GM19025 (cell line): ENCODE results near the gene LENG9.
"Not testable (repeated sequence)": the region's sequence is repeated elsewhere in the genome, so short reads cannot be mapped to it uniquely, and the experiment has no call there.

Experiments
- ATAC-seq: cut with Tn5 transposase; IDR thresholded peaks from one replicate; pipeline ENCODE4 v1.9.1; 2021; ENCODE audit warnings: mild to moderate bottlenecking, low read depth, moderate library complexity; ENCODE audit not compliant: unreplicated experiment

Gene LENG9

DNA sequence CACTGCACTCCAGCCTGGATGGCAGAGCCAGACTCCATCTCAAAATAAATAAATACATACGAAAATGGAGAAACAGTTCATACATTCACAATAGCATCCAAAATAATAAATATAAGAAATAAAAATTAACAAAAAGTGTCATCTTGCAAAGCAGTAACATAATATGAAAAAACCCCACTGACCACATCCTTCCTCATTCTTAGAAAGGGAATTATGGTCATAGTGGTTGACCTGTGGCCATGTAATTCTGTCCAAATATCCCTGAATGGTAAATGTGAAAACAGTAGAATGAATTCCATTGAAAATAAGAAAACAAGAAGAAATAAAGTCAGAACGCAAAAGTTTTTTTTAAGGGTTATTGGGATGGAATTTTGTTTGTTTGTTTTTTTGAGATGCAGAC lies 16.5 kb upstream of the LENG9 start:
- ATAC-seq = no peak

GRCh38 chr19:54478677-54479266 lies 15.2 kb upstream of the LENG9 start:
- no peak for ATAC-seq

DNA sequence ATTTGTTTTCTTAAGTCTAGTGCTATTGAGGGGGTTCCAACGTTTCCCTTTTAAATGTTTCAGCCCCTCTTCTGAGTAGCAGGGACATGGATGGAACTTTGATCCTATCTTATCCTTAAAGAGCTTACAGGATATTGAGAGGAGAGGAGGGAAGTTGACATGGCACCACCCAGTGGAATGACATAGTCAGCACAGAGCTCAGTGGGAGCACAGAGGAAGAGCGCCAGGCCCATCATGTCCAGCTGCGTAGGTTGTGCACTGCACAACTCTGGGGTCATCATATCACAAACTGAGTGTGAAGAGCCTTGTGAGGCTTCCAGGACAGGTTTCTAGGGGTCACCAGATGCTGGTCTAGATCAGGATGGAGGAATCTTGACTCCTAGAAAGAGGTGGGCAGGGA lies 14.1 kb upstream of the LENG9 start:
- no peak for ATAC-seq

- ATAC-seq = no peak
Observed at GRCh38 chr19:54475706-54476105, 12.1 kb upstream of the LENG9 start.

DNA sequence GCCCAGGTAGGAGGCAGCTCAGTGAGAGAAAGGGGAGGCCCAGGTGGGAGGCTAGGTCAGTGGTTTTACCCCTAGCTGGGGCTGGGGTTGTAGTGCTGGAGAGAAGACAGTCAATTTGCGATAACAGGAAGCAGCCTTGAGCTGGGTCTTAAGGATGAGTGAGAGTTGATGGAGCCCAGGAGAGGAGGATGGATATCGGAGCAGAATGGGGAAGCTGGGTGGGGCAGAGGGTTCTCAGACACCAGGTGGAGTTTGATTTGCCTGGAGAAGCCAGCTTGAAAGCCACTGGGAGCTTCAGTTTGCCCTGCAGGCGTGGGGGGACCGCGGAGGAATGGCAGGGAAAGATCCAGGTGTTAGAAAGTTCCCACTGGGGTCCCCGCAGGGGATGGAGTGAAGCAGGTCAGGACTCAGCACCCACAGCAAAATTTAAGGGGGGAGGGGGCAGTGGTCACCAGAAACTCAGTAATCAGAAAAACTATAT lies 10.4 kb upstream of the LENG9 start:
- ATAC-seq = no peak

GRCh38 chr19:54473071-54473891 lies 9.7 kb upstream of the LENG9 start, which contains the start of gene CDC42EP5:
Gene CDC42EP5, minus strand, starts transcription at chr19:54473296. Its CDS starts 7,749 bp downstream, at chr19:54465547.
- no peak for ATAC-seq

DNA sequence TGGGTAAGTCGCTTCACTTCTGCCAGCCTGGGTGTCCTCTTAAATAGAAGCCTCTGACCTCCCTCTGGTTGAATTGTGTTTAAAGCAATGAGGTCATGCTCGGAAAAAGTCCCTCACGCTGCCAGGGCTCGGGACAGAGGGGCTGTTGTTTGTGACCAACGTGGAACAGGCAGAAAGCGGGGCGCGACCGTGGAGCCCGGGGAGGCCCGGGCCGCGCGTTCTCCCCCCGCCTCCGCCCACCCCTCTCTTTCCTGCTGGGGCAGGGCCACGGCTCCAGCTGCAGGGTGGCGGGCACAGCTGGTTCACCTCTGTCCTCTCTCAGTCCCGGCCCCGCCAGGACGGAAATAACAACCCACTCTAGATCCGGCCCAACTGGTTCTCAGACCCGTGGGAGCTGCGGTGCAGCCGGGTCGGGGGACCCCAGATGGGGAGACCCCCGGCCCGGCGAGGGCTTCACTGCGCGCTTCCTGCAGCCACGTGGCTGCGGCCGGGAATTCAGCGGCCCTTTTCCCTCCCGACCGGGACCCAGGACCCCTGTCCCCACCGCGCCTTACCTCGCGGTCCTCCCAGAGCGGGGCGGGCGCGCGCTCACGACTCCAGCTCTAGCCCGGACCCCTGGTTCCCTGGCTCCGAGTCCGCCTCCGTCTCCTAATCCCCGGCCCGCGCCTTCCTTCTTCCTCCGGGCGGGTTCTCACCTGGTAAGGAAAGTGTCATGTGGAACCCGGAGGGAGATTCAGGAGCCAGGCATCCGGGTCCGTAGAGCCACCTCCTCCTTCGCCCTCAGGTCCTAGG lies 7.6 kb upstream of the LENG9 start:
- ATAC-seq = no peak

- no peak for ATAC-seq
Observed at GRCh38 chr19:54470276-54470887, 6.8 kb upstream of the LENG9 start.

DNA sequence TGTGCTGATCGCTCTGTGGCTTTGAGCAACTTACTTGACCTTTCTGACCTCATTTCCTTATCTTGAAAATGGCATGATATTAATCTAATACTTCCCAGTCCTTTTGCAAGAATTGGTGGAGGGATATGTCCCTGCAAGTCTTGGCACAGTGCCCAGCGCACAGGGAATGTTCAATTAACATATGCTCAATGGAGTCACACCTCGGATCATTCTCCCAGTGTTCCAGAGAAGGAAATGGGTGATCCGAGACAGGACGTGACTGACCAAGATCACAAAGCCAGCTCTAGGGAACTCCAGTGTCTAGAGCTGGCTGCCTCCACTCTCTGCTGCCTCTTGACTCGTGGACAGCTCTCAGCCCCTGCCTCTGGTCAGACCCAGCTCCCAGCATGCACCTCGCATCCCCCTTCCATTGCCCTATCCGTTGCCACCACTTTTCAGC lies 5.9 kb upstream of the LENG9 start:
- no peak for ATAC-seq

DNA sequence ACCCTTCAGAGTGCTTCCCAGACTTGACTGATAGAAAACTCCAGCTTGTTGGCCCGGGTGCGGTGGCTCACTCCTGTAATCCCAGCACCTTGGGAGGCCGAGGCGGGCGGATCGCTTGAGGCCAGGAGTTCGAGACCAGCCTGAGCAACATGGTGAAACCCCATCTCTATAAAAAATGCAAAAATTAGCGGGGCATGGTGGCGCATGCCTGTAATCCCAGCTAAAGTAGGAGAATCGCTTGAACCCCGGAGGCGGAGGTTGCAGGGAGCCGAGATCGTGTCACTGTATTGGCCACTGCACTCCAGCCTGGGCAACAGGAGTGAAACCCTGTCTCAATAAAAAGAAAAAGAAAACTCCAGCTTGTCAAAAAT lies 2.5 kb upstream of the LENG9 start:
- not testable (repeated sequence) for ATAC-seq

GRCh38 chr19:54465426-54466109 lies 2.0 kb upstream of the LENG9 start:
- no peak for ATAC-seq

GRCh38 chr19:54464630-54465425 lies 1.2 kb upstream of the LENG9 start:
- ATAC-seq = peak; percentile 38

GRCh38 chr19:54464044-54464629 lies 559 bp upstream of the LENG9 start:
- peak; percentile 41 for ATAC-seq

DNA sequence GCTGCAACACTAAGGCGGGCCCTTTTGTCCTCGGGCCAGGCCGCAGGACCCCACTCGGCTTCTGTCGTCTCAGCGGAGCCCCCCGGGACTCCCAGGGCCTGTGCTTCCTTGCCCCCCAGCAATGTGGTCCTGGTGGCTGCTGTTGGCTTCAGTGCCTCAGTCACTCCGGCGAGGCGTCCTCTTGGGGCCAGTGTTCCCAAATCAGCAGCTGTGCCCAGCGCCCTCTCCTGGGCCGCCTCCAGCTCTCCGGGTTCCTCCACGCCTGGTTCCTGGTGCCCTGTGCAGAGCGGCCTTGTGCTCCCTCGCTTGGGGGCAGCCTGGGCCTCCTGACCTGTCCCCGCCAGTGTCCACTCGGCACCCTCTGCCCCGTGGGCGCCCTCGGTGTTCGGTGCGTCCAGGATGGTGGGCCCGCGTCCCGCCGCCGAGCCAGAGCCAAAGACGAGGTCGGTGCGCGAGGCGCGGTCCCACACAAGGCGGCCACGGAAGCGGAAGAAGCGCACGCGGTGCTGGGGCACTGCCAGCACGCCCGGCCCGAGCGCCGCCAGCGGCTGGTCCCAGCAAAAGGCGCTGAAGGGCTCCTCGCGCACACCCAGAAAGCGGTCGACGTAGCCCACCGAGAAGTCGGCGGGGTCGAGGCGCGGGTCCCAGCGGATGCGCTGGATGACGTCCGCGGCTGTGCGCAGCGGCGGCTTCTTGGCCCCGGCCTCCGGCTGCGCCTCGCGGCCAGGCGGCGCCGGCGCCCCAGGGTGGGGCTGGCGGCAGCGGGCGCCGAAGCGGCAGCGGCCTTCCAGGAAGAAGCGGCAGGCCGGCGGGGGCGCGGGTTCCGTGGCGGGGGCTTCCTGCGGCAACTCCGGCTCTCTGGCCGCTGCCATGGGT lies 685 bp downstream of the LENG9 start:
- peak; percentile 11 for ATAC-seq

GRCh38 chr19:54462047-54462654 lies 1.4 kb downstream of the LENG9 start:
- no peak for ATAC-seq

DNA sequence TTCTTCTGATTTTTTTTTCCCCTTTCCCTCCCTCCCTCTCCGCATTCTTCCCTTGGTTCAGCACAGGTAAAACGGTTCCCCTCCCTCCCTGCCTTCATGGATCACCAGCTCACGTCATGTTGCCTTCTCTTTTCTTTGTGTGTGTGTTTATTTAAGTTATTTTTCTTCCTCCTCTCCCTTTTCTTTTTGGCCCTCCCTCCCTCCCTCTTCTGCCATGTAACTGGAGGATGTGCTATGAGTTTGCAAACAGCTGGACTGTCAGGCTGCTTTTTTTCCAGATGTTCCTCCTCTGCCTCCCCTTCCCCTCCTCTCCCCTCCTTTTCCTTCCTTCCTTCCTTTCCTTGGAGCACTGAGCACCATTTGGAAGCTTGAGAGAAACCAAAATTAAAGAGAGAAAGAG lies 2.0 kb downstream of the LENG9 start:
- no peak for ATAC-seq

GRCh38 chr19:54461210-54461609 lies 2.4 kb downstream of the LENG9 start:
- no peak for ATAC-seq
